GM23338 (cell line): Measurements from ENCODE around the gene NUP107. TPM values are rescaled to one million over a fixed set of nuclear protein-coding genes. Genes with fewer than 3 reads are reported as not detected.

Experiments used
- ATAC-seq: fragments of 200-7000 bp; cut with Tn5 transposase; 3 replicates; pipeline ENCODE4 v1.9.1; 2020
- DNase-seq: peaks from one replicate; pipeline ENCODE4 v3.0.0-alpha.2; 2015; ENCODE audit warnings: low spot score
- H2AFZ ChIP-seq: fragments of 200-600 bp; sonication (generic); 2 replicates; pipeline ENCODE4 v1.8.0; 2016; ENCODE audit warnings: antibody characterized with exemption, mild to moderate bottlenecking, moderate library complexity
- H3F3A ChIP-seq: fragments of 200-600 bp; sonication (generic); replicated peaks from 2 replicates; pipeline ENCODE4 v1.8.0; 2017; ENCODE audit warnings: antibody characterized with exemption, mixed run types, low read depth
- H3K27ac ChIP-seq: fragments of 200-600 bp; sonication (generic); 2 replicates; pipeline ENCODE4 v1.6.1; 2016; ENCODE audit warnings: low read depth
- H3K27me3 ChIP-seq: fragments of 200-600 bp; sonication (generic); 2 replicates; pipeline ENCODE4 v1.8.0; 2016; ENCODE audit warnings: mild to moderate bottlenecking, mixed run types, moderate library complexity; ENCODE audit not compliant: insufficient read depth
- H3K36me3 ChIP-seq: fragments of 200-600 bp; sonication (generic); 2 replicates; pipeline ENCODE4 v1.8.0; 2016; ENCODE audit warnings: mild to moderate bottlenecking; ENCODE audit not compliant: insufficient read depth
- H3K4me1 ChIP-seq: fragments of 200-600 bp; sonication (generic); 2 replicates; pipeline ENCODE4 v1.8.0; 2016; ENCODE audit warnings: mild to moderate bottlenecking, moderate library complexity; ENCODE audit not compliant: insufficient read depth
- H3K4me2 ChIP-seq: fragments of 200-600 bp; sonication (generic); 2 replicates; pipeline ENCODE4 v1.7.1; 2017; ENCODE audit warnings: mixed run types
- H3K4me3 ChIP-seq: fragments of 200-600 bp; sonication (generic); 2 replicates; pipeline ENCODE4 v1.6.1; 2016; ENCODE audit warnings: mixed run types
- H3K79me2 ChIP-seq: fragments of 200-600 bp; sonication (generic); replicated peaks from 2 replicates; pipeline ENCODE4 v1.8.0; 2017; ENCODE audit warnings: mild to moderate bottlenecking; ENCODE audit not compliant: insufficient read depth
- H3K9me2 ChIP-seq: fragments of 200-600 bp; sonication (generic); 2 replicates; pipeline ENCODE4 v1.8.0; 2017; ENCODE audit not compliant: insufficient read depth
- H4K20me1 ChIP-seq: fragments of 200-600 bp; sonication (generic); replicated peaks from 2 replicates; pipeline ENCODE4 v1.8.0; 2017; ENCODE audit warnings: mild to moderate bottlenecking; ENCODE audit not compliant: insufficient read depth
- H3K27ac Mint-ChIP-seq: 2 replicates; pipeline ENCODE4 v1.8.0; 2020; ENCODE audit warnings: inconsistent platforms, mild to moderate bottlenecking, moderate library complexity, mixed read lengths
- H3K27me3 Mint-ChIP-seq: 3 replicates; pipeline ENCODE4 v1.8.0; 2022; ENCODE audit warnings: low read depth, mild to moderate bottlenecking, moderate library complexity, mixed read lengths, inconsistent platforms; ENCODE audit not compliant: insufficient read depth, poor library complexity
- H3K36me3 Mint-ChIP-seq: 3 replicates; pipeline ENCODE4 v1.8.0; 2021; ENCODE audit warnings: low read depth, mild to moderate bottlenecking, inconsistent platforms, moderate library complexity, mixed read lengths
- H3K4me1 Mint-ChIP-seq: 3 replicates; pipeline ENCODE4 v1.8.0; 2020; ENCODE audit warnings: mild to moderate bottlenecking, inconsistent platforms, mixed read lengths
- H3K4me3 Mint-ChIP-seq: 3 replicates; pipeline ENCODE4 v1.8.0; 2021; ENCODE audit warnings: moderate library complexity, mild to moderate bottlenecking, inconsistent platforms, mixed read lengths
- H3K9me3 Mint-ChIP-seq: 3 replicates; pipeline ENCODE4 v1.8.0; 2020; ENCODE audit warnings: moderate library complexity, mild to moderate bottlenecking, inconsistent platforms, mixed read lengths
- CREB1 ChIP-seq: fragments of 250-450 bp; sonication (Bioruptor Pico); IDR thresholded peaks from 2 replicates; pipeline ENCODE4 v1.5.0; 2020; ENCODE audit warnings: low read depth, mild to moderate bottlenecking, moderate library complexity
- EZH2 ChIP-seq: fragments of 200-600 bp; sonication (generic); IDR thresholded peaks from one replicate; pipeline ENCODE4 v1.8.0; 2017; ENCODE audit warnings: antibody characterized with exemption, mild to moderate bottlenecking, low read depth; ENCODE audit not compliant: unreplicated experiment
- EZH2phosphoT487 ChIP-seq: fragments of 200-600 bp; sonication (generic); IDR thresholded peaks from one replicate; pipeline ENCODE4 v1.8.1; 2018; ENCODE audit warnings: antibody characterized with exemption; ENCODE audit not compliant: unreplicated experiment
- JUNB ChIP-seq: IDR thresholded peaks from one replicate; pipeline ENCODE4 v1.6.1; 2016; ENCODE audit warnings: antibody characterized with exemption; ENCODE audit not compliant: unreplicated experiment
- NANOG ChIP-seq: IDR thresholded peaks from 2 replicates; pipeline ENCODE4 v1.6.1; 2016; ENCODE audit warnings: antibody characterized with exemption, borderline replicate concordance
- POLR2AphosphoS5 ChIP-seq: IDR thresholded peaks from 2 replicates; pipeline ENCODE4 v1.6.1; 2016; ENCODE audit warnings: antibody characterized with exemption, low read depth
- STAT1 ChIP-seq: IDR thresholded peaks from one replicate; pipeline ENCODE4 v1.6.1; 2016; ENCODE audit warnings: antibody characterized with exemption; ENCODE audit not compliant: unreplicated experiment
- ZNF114 ChIP-seq: fragments of 250-450 bp; sonication (Bioruptor Pico); IDR thresholded peaks from 2 replicates; pipeline ENCODE4 v1.5.0; 2020; ENCODE audit warnings: mild to moderate bottlenecking, moderate library complexity
- ZNF331 ChIP-seq: fragments of 250-450 bp; sonication (Bioruptor Pico); IDR thresholded peaks from 2 replicates; pipeline ENCODE4 v1.5.0; 2020; ENCODE audit warnings: low read depth, mild to moderate bottlenecking, moderate library complexity
- polyA plus RNA-seq: library from polyadenylated mRNA; unstranded; fragments of >200 nt; fragmentation: Nextera tagmentation; extraction: Ambion mirVana; gene quantifications from 2 replicates; pipeline ENCODE4 v1.2.1, GENCODE V29; 2016
- total RNA-seq: library from RNA; depleted of rRNA; stranded (reverse); fragments of >200 nt; shearing (Covaris generic); gene quantifications from 2 replicates; pipeline ENCODE4 v1.2.3, GENCODE V29; 2014
- TF ChIP-seq, protein P1 (sequence below): fragments of 250-450 bp; sonication (Bioruptor Pico); IDR thresholded peaks from 2 replicates; pipeline ENCODE4 v1.5.0; 2020; ENCODE audit warnings: mild to moderate bottlenecking, moderate library complexity
- TF ChIP-seq, protein P2 (sequence below): IDR thresholded peaks from 2 replicates; pipeline ENCODE4 v1.6.1; 2016; ENCODE audit warnings: antibody characterized with exemption
- TF ChIP-seq, protein P3 (sequence below): IDR thresholded peaks from one replicate; pipeline ENCODE4 v1.6.1; 2018; ENCODE audit warnings: antibody characterized with exemption; ENCODE audit not compliant: unreplicated experiment
- TF ChIP-seq, protein P4 (sequence below), 2 experiments: fragments of 200-600 bp in 1 of 2; sonication (generic) in 1 of 2; conservative IDR thresholded peaks; 2 replicates each; pipeline versions ENCODE4 v1.5.1 to v1.6.1; 2016 to 2017; ENCODE audit warnings: antibody characterized with exemption in 2 of 2, low read depth in 2 of 2, mild to moderate bottlenecking in 2 of 2, moderate library complexity in 1 of 2

NUP107 gene
- total and polyA plus RNA-seq, 2 experiments from 2014 or later: 123 to 152 TPM

DNA sequence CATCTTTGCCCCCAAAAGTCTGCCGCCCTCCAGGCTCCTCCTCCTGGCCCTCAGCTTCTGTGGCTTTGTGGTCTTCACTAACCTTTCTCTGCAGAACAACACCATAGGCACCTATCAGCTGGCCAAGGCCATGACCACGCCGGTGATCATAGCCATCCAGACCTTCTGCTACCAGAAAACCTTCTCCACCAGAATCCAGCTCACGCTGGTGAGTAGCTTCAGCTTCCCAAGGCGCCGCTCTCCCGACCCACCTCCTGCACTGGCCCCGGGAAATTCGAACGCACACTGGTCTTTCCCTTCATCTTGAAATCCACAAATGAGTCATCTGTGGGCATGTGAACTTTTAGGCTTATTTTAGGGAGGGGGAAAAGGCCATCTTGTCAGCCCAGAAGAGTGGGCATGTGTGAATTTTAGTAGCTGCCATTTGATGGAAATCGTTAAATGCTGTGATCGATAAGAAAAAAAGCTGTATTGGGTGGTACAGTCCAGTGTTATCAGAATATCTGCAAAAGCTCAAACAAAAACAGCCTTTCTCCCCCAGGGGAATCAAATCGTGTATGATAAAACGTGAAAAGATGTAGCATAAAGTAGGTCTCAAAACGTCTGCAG, 59.9 kb downstream of the NUP107 start (continued):
- no peak for TF ChIP-seq NANOG

DNA sequence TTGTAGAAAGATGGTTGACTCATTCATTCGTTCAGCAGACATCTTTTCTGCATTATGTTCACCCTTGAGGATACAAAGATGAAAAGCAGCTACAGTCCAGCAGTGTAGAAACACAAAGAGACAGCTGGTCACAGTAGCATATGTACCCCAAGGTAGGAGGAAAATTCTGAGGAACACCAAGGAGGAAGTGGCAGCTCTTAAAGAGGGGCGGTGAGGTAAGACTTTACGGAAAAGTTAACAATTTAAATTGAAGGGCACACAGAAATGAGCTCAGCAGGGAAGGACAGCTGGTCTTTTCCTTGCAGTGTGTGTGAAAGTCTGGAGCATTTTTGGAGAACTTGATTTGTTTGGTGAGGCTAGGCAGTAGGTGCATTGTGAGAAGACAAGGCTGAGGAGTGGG, 62.7 kb downstream of the NUP107 start:
- peaks cover 4% of the 10 kb centered on the region for H3K27me3 Mint-ChIP-seq

More for the DNA sequence above, 62.7 kb downstream of the NUP107 start:
- TF ChIP-seq JUNB (no peak), ZNF114 (no peak), STAT1 (no peak), NANOG (no peak), EZH2phosphoT487 (no peak), EZH2 (no peak), CREB1 (no peak), ZNF331 (CRISPR knock-in tag) (no peak), POLR2AphosphoS5 (no peak)
- TF ChIP-seq, protein P1, sequence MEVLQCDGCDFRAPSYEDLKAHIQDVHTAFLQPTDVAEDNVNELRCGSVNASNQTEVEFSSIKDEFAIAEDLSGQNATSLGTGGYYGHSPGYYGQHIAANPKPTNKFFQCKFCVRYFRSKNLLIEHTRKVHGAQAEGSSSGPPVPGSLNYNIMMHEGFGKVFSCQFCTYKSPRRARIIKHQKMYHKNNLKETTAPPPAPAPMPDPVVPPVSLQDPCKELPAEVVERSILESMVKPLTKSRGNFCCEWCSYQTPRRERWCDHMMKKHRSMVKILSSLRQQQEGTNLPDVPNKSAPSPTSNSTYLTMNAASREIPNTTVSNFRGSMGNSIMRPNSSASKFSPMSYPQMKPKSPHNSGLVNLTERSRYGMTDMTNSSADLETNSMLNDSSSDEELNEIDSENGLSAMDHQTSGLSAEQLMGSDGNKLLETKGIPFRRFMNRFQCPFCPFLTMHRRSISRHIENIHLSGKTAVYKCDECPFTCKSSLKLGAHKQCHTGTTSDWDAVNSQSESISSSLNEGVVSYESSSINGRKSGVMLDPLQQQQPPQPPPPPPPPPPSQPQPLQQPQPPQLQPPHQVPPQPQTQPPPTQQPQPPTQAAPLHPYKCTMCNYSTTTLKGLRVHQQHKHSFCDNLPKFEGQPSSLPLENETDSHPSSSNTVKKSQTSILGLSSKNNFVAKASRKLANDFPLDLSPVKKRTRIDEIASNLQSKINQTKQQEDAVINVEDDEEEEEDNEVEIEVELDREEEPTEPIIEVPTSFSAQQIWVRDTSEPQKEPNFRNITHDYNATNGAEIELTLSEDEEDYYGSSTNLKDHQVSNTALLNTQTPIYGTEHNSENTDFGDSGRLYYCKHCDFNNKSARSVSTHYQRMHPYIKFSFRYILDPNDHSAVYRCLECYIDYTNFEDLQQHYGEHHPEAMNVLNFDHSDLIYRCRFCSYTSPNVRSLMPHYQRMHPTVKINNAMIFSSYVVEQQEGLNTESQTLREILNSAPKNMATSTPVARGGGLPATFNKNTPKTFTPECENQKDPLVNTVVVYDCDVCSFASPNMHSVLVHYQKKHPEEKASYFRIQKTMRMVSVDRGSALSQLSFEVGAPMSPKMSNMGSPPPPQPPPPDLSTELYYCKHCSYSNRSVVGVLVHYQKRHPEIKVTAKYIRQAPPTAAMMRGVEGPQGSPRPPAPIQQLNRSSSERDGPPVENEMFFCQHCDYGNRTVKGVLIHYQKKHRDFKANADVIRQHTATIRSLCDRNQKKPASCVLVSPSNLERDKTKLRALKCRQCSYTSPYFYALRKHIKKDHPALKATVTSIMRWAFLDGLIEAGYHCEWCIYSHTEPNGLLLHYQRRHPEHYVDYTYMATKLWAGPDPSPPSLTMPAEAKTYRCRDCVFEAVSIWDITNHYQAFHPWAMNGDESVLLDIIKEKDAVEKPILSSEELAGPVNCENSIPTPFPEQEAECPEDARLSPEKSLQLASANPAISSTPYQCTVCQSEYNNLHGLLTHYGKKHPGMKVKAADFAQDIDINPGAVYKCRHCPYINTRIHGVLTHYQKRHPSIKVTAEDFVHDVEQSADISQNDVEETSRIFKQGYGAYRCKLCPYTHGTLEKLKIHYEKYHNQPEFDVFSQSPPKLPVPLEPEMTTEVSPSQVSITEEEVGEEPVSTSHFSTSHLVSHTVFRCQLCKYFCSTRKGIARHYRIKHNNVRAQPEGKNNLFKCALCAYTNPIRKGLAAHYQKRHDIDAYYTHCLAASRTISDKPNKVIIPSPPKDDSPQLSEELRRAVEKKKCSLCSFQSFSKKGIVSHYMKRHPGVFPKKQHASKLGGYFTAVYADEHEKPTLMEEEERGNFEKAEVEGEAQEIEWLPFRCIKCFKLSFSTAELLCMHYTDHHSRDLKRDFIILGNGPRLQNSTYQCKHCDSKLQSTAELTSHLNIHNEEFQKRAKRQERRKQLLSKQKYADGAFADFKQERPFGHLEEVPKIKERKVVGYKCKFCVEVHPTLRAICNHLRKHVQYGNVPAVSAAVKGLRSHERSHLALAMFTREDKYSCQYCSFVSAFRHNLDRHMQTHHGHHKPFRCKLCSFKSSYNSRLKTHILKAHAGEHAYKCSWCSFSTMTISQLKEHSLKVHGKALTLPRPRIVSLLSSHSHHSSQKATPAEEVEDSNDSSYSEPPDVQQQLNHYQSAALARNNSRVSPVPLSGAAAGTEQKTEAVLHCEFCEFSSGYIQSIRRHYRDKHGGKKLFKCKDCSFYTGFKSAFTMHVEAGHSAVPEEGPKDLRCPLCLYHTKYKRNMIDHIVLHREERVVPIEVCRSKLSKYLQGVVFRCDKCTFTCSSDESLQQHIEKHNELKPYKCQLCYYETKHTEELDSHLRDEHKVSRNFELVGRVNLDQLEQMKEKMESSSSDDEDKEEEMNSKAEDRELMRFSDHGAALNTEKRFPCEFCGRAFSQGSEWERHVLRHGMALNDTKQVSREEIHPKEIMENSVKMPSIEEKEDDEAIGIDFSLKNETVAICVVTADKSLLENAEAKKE (CRISPR knock-in tag): no peak
- TF ChIP-seq, protein P2, sequence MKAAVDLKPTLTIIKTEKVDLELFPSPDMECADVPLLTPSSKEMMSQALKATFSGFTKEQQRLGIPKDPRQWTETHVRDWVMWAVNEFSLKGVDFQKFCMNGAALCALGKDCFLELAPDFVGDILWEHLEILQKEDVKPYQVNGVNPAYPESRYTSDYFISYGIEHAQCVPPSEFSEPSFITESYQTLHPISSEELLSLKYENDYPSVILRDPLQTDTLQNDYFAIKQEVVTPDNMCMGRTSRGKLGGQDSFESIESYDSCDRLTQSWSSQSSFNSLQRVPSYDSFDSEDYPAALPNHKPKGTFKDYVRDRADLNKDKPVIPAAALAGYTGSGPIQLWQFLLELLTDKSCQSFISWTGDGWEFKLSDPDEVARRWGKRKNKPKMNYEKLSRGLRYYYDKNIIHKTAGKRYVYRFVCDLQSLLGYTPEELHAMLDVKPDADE: no peak
- TF ChIP-seq, protein P3, sequence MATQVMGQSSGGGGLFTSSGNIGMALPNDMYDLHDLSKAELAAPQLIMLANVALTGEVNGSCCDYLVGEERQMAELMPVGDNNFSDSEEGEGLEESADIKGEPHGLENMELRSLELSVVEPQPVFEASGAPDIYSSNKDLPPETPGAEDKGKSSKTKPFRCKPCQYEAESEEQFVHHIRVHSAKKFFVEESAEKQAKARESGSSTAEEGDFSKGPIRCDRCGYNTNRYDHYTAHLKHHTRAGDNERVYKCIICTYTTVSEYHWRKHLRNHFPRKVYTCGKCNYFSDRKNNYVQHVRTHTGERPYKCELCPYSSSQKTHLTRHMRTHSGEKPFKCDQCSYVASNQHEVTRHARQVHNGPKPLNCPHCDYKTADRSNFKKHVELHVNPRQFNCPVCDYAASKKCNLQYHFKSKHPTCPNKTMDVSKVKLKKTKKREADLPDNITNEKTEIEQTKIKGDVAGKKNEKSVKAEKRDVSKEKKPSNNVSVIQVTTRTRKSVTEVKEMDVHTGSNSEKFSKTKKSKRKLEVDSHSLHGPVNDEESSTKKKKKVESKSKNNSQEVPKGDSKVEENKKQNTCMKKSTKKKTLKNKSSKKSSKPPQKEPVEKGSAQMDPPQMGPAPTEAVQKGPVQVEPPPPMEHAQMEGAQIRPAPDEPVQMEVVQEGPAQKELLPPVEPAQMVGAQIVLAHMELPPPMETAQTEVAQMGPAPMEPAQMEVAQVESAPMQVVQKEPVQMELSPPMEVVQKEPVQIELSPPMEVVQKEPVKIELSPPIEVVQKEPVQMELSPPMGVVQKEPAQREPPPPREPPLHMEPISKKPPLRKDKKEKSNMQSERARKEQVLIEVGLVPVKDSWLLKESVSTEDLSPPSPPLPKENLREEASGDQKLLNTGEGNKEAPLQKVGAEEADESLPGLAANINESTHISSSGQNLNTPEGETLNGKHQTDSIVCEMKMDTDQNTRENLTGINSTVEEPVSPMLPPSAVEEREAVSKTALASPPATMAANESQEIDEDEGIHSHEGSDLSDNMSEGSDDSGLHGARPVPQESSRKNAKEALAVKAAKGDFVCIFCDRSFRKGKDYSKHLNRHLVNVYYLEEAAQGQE: no peak
- TF ChIP-seq, protein P4, sequence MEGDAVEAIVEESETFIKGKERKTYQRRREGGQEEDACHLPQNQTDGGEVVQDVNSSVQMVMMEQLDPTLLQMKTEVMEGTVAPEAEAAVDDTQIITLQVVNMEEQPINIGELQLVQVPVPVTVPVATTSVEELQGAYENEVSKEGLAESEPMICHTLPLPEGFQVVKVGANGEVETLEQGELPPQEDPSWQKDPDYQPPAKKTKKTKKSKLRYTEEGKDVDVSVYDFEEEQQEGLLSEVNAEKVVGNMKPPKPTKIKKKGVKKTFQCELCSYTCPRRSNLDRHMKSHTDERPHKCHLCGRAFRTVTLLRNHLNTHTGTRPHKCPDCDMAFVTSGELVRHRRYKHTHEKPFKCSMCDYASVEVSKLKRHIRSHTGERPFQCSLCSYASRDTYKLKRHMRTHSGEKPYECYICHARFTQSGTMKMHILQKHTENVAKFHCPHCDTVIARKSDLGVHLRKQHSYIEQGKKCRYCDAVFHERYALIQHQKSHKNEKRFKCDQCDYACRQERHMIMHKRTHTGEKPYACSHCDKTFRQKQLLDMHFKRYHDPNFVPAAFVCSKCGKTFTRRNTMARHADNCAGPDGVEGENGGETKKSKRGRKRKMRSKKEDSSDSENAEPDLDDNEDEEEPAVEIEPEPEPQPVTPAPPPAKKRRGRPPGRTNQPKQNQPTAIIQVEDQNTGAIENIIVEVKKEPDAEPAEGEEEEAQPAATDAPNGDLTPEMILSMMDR (conservative IDR thresholded peaks at IDR 0.05; ENCODE audit: low read depth in 2 of 2): no peak
- ATAC-seq: no peak
- Histone ChIP-seq H3K4me2 (no peak overlapping the region), H3K36me3 (peaks cover 12% of the 10 kb centered on the region), H3K4me1 (peaks cover 8% of the 10 kb centered on the region; the same call in 1 of the 2 replicates), H3K27me3 (no peaks in the 10 kb centered on the region), H3K9me2 (no peaks in the 10 kb centered on the region), H3K4me3 (no peak overlapping the region), H3K79me2 (peaks cover 15% of the 10 kb centered on the region), H3K27ac (no peak overlapping the region), H2AFZ (no peak overlapping the region), H4K20me1 (peaks cover 4% of the 10 kb centered on the region; the same call in 1 of the 2 replicates), H3F3A (0 out of 2 replicates have a peak, but pooled peaks cover 3% of the 10 kb centered on the region)
- Mint-ChIP-seq H3K9me3 (no peaks in the 10 kb centered on the region), H3K4me1 (peaks cover 9% of the 10 kb centered on the region; the same call in 2 of the 3 replicates), H3K4me3 (no peak overlapping the region), H3K27ac (no peak overlapping the region), H3K36me3 (peaks cover 26% of the 10 kb centered on the region)
- no peak for DNase-seq
